MM.1S (cell line): ENCODE data around the gene ZDHHC1.

ENCODE experiments used
- DNase-seq: peaks from one replicate; pipeline ENCODE4 v3.0.0-alpha.2; 2015
- H2AFZ ChIP-seq: fragments of 300-600 bp; sonication (generic); 2 replicates; pipeline ENCODE4 v1.6.0; 2016; ENCODE audit warnings: antibody characterized with exemption, low read length
- H3F3A ChIP-seq: fragments of 300-600 bp; sonication (generic); 2 replicates; pipeline ENCODE4 v1.6.1; 2016; ENCODE audit warnings: mild to moderate bottlenecking, antibody characterized with exemption, low read length, moderate library complexity, mixed read lengths; ENCODE audit not compliant: insufficient read depth
- H3K27ac ChIP-seq: fragments of 300-600 bp; sonication (generic); 2 replicates; pipeline ENCODE4 v1.5.1; 2016; ENCODE audit warnings: mild to moderate bottlenecking, low read length
- H3K27me3 ChIP-seq: fragments of 300-600 bp; sonication (generic); replicated peaks from 2 replicates; pipeline ENCODE4 v1.6.0; 2016; ENCODE audit warnings: low read length; ENCODE audit not compliant: insufficient read depth
- H3K36me3 ChIP-seq: fragments of 300-600 bp; sonication (generic); replicated peaks from 2 replicates; pipeline ENCODE4 v1.6.1; 2016; ENCODE audit warnings: mild to moderate bottlenecking, low read length, mixed read lengths; ENCODE audit not compliant: insufficient read depth
- H3K4me1 ChIP-seq: fragments of 300-600 bp; sonication (generic); 2 replicates; pipeline ENCODE4 v1.6.1; 2016; ENCODE audit warnings: low read length, mixed read lengths
- H3K4me2 ChIP-seq: fragments of 300-600 bp; sonication (generic); 2 replicates; pipeline ENCODE4 v1.6.0; 2016; ENCODE audit warnings: low read depth, low read length
- H3K4me3 ChIP-seq: fragments of 300-600 bp; sonication (generic); 2 replicates; pipeline ENCODE4 v1.5.1; 2016; ENCODE audit warnings: low read length, mixed read lengths
- H3K79me2 ChIP-seq: fragments of 300-600 bp; sonication (generic); 2 replicates; pipeline ENCODE4 v1.6.1; 2016; ENCODE audit warnings: mixed run types, low read length, mixed read lengths
- H3K9ac ChIP-seq: fragments of 300-600 bp; sonication (generic); 2 replicates; pipeline ENCODE4 v1.6.1; 2016; ENCODE audit warnings: low read length, mixed read lengths
- H3K9me2 ChIP-seq: fragments of 300-600 bp; sonication (generic); replicated peaks from 2 replicates; pipeline ENCODE4 v1.6.1; 2016; ENCODE audit warnings: mild to moderate bottlenecking, low read length, mixed read lengths; ENCODE audit not compliant: insufficient read depth
- H3K9me3 ChIP-seq: fragments of 300-600 bp; sonication (generic); replicated peaks from 2 replicates; pipeline ENCODE4 v1.6.1; 2016; ENCODE audit warnings: mild to moderate bottlenecking, low read length, mixed read lengths; ENCODE audit not compliant: insufficient read depth
- H4K20me1 ChIP-seq: fragments of 300-600 bp; sonication (generic); 2 replicates; pipeline ENCODE4 v1.6.1; 2016; ENCODE audit warnings: mild to moderate bottlenecking, low read length, moderate library complexity, mixed read lengths; ENCODE audit not compliant: insufficient read depth
- CTCF ChIP-seq: fragments of 300-600 bp; sonication (generic); IDR thresholded peaks from 2 replicates; pipeline ENCODE4 v1.5.1; 2016; ENCODE audit warnings: antibody characterized with exemption, low read length, mixed read lengths
- EZH2 ChIP-seq: fragments of 300-600 bp; sonication (generic); optimal IDR thresholded peaks from 2 replicates; pipeline ENCODE3; 2017; ENCODE audit warnings: low read depth, mild to moderate bottlenecking, antibody characterized with exemption, low read length, mixed read lengths
- EZH2phosphoT487 ChIP-seq: fragments of 300-600 bp; sonication (generic); IDR thresholded peaks from 2 replicates; pipeline ENCODE4 v1.6.1; 2018; ENCODE audit warnings: antibody characterized with exemption, low read length

ZDHHC1 gene

GRCh38 chr16:67445126-67445426 is 28.8 kb upstream of the ZDHHC1 start:
- H3F3A ChIP-seq = no peaks in the 10 kb centered on the region
- H3K27me3 ChIP-seq = no peaks in the 10 kb centered on the region
- H4K20me1 ChIP-seq = 0 out of 2 replicates have a peak, but pooled peaks cover 2% of the 10 kb centered on the region
- no peaks in the 10 kb centered on the region for H3K9me3 ChIP-seq
- peaks cover 23% of the 10 kb centered on the region for H3K79me2 ChIP-seq
- no peaks in the 10 kb centered on the region for H3K9me2 ChIP-seq
- no peaks in the 10 kb centered on the region for H3K36me3 ChIP-seq
- H3K4me1 ChIP-seq = no peaks in the 10 kb centered on the region
- no peak overlapping the region for H3K9ac ChIP-seq
- no peak overlapping the region for H3K27ac ChIP-seq
- no peak overlapping the region for H2AFZ ChIP-seq
- DNase-seq = no peak
- H3K4me2 ChIP-seq = no peak overlapping the region
- TF ChIP-seq EZH2phosphoT487 = no peak
- TF ChIP-seq EZH2 = no peak
- TF ChIP-seq CTCF = no peak
- H3K4me3 ChIP-seq = no peak overlapping the region

GRCh38 chr16:67444259-67445125 is 28.2 kb upstream of the ZDHHC1 start:
- Histone ChIP-seq H3K4me1 (no peaks in the 10 kb centered on the region), H4K20me1 (0 out of 2 replicates have a peak, but pooled peaks cover 2% of the 10 kb centered on the region), H3F3A (no peaks in the 10 kb centered on the region), H3K9ac (no peak overlapping the region), H3K4me3 (no peak overlapping the region), H3K9me2 (no peaks in the 10 kb centered on the region), H2AFZ (no peak overlapping the region), H3K27ac (no peak overlapping the region), H3K9me3 (no peaks in the 10 kb centered on the region), H3K27me3 (no peaks in the 10 kb centered on the region), H3K79me2 (peaks cover 23% of the 10 kb centered on the region), H3K4me2 (no peak overlapping the region), H3K36me3 (no peaks in the 10 kb centered on the region)
- DNase-seq = no peak
- TF ChIP-seq EZH2phosphoT487 (no peak), EZH2 (no peak), CTCF (no peak)

GRCh38 chr16:67443265-67443664 is 27.0 kb upstream of the ZDHHC1 start:
- Histone ChIP-seq H3K9me3 (no peaks in the 10 kb centered on the region), H4K20me1 (0 out of 2 replicates have a peak, but pooled peaks cover 2% of the 10 kb centered on the region), H3K36me3 (no peaks in the 10 kb centered on the region), H3K4me1 (no peaks in the 10 kb centered on the region), H3K9me2 (no peaks in the 10 kb centered on the region), H3K27me3 (no peaks in the 10 kb centered on the region), H3K27ac (no peak overlapping the region), H3K4me2 (no peak overlapping the region), H3F3A (no peaks in the 10 kb centered on the region), H3K79me2 (peaks cover 23% of the 10 kb centered on the region), H2AFZ (no peak overlapping the region), H3K4me3 (no peak overlapping the region), H3K9ac (no peak overlapping the region)
- TF ChIP-seq EZH2phosphoT487 = no peak
- no peak for TF ChIP-seq EZH2
- no peak for TF ChIP-seq CTCF
- DNase-seq = no peak
